Stimulated activated CD4-positive, alpha-beta T cell treated with anti-CD3 and anti-CD28 coated beads, Interleukin-4, amount 100 ng/mL, for 4 hours (primary cell): ENCODE results near the gene C1QB.
"Not testable (repeated sequence)": the region's sequence is repeated elsewhere in the genome, so short reads cannot be mapped to it uniquely, and the experiment has no call there.

Experiments used
- DNase-seq, 2 experiments: peaks; one replicate each; pipeline ENCODE4 v3.0.0-alpha.2; 2020

The C1QB gene

DNA sequence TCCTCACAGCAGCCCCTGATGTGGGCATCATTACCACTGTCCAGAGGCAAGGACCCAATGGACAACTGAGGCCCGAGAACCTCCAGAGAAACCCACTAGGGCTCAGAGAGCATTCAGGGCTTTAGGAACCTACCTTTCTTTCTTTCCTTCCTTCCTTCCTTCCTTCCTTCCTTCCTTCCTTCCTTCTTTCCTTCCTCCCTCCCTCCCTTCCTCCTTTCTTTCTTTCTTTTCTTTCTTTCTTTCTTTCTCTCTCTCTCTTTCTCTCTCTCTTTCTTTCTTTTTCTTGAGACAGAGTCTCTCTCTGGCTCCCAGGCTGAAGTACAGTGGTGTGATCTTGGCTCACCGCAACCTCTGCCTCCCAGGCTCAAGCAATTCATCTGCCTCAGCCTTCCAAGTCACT lies 15.8 kb downstream of the C1QB start:
- not testable (repeated sequence) for DNase-seq

GRCh38 chr1:22670352-22670975 lies 17.4 kb downstream of the C1QB start:
- no peak for DNase-seq

DNA sequence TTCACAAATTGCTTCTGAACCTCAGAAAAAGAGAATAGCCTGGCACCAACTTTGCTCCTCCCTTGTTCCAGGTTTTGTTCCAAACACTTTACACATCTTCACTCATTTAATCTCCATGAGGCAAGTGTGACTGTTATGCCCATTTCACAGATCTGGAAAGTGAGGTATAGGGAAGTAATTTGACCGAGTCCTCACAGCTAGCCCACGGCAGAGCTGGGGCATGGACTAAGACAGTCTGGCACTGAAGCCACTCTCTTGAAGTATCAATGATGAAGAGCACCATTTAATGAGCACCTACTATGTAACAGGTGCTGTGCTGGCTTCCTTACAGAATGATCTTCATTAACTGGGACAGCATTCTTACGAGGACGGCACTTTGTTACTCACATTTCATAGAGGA lies 19.0 kb downstream of the C1QB start:
- DNase-seq, result no peak

- no peak for DNase-seq
These were observed 20.7 kb downstream of the C1QB start for GRCh38 chr1:22673486-22674409.

GRCh38 chr1:22674410-22674749 lies 21.3 kb downstream of the C1QB start:
- no peak for DNase-seq

GRCh38 chr1:22676151-22676550 lies 23.1 kb downstream of the C1QB start:
- DNase-seq, result not testable (repeated sequence)

DNA sequence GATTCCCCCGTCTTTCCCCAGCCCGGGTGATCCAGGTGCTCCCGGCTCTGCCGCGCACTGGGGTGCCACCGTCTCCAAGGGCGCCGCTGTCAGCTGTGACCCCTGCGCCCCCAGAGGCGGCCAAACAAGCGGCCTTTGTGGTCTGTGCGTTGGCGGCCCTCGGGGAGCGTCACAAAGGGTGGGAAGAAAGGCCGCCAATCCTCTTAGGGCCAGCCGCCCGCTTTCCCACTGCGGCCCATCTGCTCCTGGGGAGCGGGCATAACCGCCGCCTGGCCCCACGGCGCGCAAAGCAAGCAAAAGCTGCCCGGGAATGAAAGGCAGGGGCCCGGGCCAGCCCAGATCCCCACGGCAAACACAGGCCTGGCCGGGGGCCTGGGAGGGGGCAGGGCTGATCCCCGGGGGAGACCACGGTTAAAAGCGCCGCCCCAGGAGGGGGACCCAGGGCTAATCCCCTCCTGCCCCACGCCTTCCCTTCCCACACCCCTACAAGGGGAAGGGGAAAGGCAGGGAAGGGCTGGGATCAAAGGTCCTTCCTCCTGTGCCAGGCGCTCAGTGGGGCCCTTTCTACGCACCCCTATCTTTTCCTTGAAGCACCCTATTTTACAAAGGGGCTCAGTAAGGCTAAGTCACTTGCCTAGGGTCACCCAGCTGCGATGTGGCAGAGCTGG lies 24.0 kb downstream of the C1QB start:
- no peak for DNase-seq

DNA sequence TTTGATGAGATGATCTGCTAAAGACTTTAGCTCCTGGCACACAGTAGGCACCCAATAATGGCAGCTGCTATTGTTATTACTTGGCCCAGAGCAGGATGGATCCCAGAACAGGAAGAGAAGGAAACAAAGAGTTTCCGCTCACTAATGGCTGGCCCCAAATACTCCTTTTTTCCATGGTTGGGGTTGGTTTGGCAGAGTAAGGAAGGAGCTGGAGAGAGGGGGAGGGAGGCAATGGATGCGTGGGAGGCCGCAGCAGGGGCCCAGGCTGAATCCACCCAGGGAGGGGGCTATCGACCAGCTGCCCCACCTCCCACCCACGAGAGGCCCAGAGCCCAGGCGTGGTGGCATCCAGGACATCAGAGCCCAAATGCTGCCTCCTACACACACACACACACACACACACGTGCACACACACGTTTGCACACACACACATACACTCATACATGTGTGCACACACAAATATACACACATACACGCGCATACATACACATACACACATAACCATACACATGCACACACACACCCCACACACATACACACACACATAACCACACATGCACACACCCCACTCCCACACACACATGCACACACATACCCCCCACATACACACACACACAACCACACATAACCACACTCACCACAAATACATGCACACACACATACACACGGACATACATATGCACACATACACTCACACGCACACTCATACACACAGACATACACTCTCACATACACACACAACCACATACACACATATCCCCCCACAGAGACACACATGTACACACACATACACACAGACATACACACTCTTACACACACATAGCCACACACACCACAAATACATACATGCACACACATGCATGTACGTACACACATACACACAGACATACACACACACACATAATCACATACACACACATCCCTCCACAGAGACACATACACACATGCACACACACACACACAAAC lies 25.2 kb downstream of the C1QB start:
- no peak for DNase-seq

DNA sequence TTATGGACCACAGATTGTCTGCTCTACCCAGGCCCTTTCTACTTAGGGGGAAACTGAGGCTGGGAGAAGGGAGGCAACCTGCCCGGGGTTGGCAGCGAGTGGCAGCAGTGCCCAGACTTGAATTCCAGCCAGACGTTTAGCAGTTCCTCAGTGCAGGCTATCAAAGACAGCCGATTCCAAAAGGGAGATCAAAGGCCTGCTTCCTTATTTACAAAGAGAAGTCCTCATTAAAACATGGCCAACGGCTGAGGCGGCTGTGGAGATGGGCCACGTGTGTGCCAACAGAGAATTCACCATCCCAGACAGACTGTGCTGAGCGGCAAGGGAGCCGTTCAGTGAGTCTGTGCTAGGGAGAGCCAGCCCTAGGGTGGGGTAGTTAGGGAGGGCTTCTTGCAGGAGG lies 27.7 kb downstream of the C1QB start:
- DNase-seq, result no peak

- DNase-seq, result no peak
These were observed 28.7 kb downstream of the C1QB start for GRCh38 chr1:22681556-22682276.

DNA sequence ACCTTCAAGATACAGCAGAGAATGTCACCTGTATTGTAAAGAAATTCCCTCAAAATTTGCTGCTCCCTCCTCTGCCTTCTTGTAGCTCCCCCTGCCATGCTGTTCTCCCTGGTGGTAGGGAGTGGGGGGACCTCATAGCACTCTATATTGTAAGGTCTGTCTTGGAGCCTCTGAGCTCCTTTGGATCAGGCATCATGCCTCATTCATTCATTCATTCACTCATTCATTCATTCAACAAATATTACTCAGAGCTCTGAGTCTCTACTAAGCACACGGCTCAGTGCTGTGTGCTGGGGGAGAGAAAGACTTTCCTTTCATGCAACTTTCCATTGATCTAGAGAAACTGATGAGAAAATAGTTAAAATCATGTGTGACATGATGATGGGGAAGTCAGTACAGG lies 30.5 kb downstream of the C1QB start:
- DNase-seq, result no peak

- no peak for DNase-seq
These were observed 32.6 kb downstream of the C1QB start for GRCh38 chr1:22685591-22686059.

DNA sequence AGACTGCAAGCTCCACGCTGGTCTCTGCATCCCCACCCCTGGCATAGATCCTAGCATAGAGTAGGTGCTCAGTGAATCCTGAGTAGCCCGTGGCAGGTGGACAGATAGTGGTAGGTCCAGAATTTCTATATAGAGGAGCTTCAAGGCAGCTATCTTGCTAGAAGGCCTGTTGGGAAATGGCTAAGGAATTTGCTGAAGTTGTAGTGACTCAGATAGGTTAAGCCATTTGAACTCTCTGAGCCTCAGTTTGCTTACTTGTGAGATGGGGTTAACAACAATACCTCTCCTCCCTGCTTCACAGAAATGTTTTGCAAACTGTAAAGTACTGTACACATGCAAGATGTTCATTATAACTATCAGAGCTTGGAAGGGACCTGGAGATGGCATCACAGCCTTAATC lies 34.2 kb downstream of the C1QB start:
- no peak for DNase-seq

GRCh38 chr1:22688466-22688865 lies 35.4 kb downstream of the C1QB start:
- DNase-seq, result no peak

GRCh38 chr1:22689505-22689904 lies 36.5 kb downstream of the C1QB start:
- no peak for DNase-seq

- DNase-seq, result no peak
These were observed 38.2 kb downstream of the C1QB start for GRCh38 chr1:22691031-22691753.

GRCh38 chr1:22694172-22694571 lies 41.1 kb downstream of the C1QB start:
- DNase-seq, result no peak

DNA sequence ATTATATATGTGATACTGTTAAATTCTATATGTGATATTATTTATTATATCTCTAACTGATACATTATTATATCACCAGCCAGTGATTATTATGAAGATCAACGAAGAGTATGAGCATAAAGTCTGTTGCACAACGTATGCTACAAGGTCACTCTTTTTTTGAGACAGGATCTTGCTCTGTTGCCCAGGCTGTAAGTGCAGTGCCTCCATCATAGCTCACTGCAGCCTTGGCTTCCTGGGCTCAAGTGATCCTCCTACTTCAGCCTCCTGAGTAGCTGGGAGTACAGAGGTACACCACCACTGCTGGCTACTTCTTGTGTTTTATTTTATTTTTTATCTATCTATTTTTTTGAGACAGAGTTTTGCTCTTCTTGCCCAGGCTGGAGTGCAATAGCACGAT lies 43.6 kb downstream of the C1QB start:
- DNase-seq, result no peak

- DNase-seq, result no peak
These were observed 44.9 kb downstream of the C1QB start for GRCh38 chr1:22697980-22698379.

DNA sequence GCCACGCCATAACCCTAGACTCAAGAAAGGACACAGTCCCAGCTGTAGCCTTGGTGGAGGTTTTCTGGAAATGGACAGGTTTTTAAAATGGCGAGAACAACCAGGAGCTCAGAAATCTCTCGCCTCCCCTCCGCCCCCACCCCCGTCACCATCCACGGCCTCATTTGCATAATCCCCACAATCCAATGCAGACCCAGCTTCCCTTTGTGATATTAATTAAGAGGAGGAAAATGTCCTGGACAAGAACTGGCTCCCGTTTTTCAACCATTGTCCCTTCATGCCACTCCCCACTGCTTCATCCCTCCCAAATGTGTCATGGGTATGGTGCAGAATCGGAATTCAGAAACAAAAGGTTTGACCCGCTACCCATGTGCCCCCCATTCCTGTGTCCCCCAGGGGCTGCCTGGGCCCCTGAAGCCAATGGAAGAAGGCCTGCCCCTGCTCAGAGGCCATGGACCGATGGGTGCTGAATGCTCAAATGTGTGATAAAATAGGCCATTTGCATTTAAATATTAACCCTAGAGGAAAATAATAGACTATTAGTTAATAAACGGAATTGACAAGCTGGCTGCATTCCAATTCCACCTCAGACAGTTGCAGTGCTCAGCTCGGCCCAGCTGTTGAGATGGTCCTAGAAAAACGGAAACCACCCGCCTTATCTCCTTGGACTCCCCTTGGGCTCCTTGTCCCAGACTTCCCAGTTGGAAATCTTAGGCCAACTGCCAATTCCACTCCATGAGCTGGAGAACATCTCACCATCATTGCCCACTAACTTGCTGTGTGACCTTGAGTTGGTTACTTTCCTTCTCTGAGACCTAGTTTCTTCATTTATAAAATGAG lies 46.9 kb downstream of the C1QB start:
- no peak for DNase-seq
